PC-9 (cell line): ENCODE data around the gene ANKZF1.

Experiments used
- EZH2 ChIP-seq: fragments of 200-600 bp; sonication (generic); IDR thresholded peaks from 2 replicates; pipeline ENCODE4 v1.8.0; 2017; ENCODE audit warnings: antibody characterized with exemption, low read depth
- TF ChIP-seq, protein P1 (sequence below): fragments of 200-600 bp; sonication (generic); conservative IDR thresholded peaks from 2 replicates; pipeline ENCODE4 v1.6.1; 2017; ENCODE audit warnings: mixed run types, antibody characterized with exemption, mild to moderate bottlenecking, moderate library complexity

DNA sequence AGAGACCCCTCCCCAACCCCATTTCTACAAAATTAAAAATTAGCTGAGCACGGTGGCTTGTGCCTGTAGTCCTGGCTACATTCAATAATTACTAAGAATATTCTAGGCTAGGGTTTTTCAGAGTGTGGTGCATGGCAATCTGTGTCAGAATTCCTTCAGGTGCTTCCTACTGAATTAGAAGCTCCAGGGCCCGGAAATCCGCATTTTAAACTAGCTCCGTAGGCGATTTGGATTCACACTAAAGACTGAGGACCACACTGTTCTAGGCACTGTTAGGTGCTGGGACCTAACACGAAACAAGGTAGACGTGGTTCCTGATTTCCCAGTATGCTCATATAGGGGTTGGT lies 23.7 kb upstream of the ANKZF1 start:
- TF ChIP-seq, protein P1, sequence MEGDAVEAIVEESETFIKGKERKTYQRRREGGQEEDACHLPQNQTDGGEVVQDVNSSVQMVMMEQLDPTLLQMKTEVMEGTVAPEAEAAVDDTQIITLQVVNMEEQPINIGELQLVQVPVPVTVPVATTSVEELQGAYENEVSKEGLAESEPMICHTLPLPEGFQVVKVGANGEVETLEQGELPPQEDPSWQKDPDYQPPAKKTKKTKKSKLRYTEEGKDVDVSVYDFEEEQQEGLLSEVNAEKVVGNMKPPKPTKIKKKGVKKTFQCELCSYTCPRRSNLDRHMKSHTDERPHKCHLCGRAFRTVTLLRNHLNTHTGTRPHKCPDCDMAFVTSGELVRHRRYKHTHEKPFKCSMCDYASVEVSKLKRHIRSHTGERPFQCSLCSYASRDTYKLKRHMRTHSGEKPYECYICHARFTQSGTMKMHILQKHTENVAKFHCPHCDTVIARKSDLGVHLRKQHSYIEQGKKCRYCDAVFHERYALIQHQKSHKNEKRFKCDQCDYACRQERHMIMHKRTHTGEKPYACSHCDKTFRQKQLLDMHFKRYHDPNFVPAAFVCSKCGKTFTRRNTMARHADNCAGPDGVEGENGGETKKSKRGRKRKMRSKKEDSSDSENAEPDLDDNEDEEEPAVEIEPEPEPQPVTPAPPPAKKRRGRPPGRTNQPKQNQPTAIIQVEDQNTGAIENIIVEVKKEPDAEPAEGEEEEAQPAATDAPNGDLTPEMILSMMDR, result no peak
- no peak for TF ChIP-seq EZH2
